Raji (cell line): ENCODE data around the gene OR9G4.

Experiments
- POLR2A ChIP-seq: IDR thresholded peaks from 2 replicates; pipeline ENCODE4 v1.6.1; 2011; ENCODE audit warnings: low read depth, low read length, control low read depth; ENCODE audit not compliant: insufficient read depth

The OR9G4 gene

DNA sequence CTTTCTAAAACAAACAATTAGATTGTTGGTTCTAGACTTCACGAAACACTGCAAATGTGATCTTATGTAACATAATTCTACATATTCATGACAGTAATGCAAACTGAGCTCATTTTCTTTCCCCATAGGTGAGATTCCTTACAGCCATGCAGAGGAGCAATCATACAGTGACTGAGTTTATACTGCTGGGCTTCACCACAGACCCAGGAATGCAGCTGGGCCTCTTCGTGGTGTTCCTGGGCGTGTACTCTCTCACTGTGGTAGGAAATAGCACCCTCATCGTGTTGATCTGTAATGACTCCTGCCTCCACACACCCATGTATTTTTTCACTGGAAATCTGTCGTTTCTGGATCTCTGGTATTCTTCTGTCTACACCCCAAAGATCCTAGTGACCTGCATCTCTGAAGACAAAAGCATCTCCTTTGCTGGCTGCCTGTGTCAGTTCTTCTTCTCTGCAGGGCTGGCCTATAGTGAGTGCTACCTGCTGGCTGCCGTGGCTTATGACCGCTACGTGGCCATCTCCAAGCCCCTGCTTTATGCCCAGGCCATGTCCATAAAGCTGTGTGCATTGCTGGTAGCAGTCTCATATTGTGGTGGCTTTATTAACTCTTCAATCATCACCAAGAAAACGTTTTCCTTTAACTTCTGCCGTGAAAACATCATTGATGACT is 48.1 kb downstream of the OR9G4 start:
- TF ChIP-seq POLR2A, result no peak

DNA sequence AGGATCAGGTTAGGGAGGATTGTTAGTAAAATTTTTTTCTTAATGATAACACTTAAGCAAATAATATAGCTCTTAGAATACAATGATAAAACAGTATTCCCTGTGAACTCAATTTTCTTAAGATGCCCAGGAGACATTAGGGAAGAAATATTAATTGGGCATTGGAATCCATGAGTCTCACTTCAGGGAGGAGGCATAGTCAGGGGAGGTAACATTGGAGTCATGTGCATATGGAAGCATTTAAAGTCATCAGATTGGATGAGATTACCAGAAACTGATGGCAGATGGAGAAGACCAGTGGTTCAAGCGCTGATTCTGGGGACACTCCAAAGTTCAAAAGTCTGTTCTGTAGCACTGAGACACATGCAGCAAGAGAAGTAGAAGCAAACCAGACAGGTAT is 49.7 kb downstream of the OR9G4 start, which contains the start of gene OR9G1:
Gene OR9G1, plus strand, starts transcription at position 301 of the 400 bp plus-strand sequence. CDS start 1,293 bp downstream, outside the sequence.
- TF ChIP-seq POLR2A, result no peak

DNA sequence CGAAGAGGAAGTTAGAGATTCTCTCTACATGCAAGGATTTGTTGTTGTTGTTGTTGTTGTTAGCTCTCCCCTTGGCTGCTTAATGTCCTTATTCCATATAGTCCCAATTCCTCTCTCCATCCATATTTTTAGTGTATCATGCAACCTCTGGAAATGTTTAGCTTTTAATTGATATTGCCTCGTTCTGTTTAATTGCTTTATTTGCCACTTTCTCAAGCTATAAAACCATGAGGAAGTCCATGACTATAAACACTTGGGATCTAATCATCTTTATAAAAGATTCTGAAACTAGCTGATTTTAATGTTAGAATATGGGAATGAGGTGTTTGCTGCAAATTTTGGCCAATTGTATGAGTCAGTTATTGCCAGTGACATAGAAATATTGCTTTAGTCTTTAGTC is 55.1 kb downstream of the OR9G4 start:
- no peak for TF ChIP-seq POLR2A
